ENCODE data around the gene PTPRD. TPM values are rescaled to one million over a fixed set of nuclear protein-coding genes. Genes with fewer than 3 reads are reported as not detected.
"Not testable (repeated sequence)": the region's sequence is repeated elsewhere in the genome, so short reads cannot be mapped to it uniquely, and the experiment has no call there.

The PTPRD gene
- polyA plus RNA-seq, 1 experiment: 0.39 TPM

DNA sequence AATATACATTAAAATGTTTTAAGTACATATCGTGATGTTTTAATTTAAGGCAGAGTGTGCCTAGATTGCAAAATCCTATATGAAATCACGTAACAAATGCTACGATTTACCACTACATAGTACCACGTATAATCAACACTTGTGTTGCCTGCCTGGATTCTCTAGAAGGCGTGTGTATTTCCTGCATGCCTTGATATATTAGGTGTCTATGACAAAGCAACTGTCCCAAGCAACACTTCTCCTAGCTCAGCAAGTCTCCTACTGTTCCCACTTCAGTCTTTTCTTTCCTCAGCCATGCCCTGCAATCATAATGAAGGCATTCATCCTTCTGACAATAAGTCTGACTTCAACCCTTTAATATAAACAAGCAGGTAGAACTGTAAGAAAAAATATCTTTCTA is 89.6 kb downstream of the PTPRD start:
- no peak for DNase-seq (ENCODE audit: low read depth)
- H3K4me3 ChIP-seq (ENCODE audit: low read depth, low read length): no peak overlapping the region
- ChIA-PET POLR2A (no interaction called here), CTCF (no interaction called here)
- TF ChIP-seq, protein P1, sequence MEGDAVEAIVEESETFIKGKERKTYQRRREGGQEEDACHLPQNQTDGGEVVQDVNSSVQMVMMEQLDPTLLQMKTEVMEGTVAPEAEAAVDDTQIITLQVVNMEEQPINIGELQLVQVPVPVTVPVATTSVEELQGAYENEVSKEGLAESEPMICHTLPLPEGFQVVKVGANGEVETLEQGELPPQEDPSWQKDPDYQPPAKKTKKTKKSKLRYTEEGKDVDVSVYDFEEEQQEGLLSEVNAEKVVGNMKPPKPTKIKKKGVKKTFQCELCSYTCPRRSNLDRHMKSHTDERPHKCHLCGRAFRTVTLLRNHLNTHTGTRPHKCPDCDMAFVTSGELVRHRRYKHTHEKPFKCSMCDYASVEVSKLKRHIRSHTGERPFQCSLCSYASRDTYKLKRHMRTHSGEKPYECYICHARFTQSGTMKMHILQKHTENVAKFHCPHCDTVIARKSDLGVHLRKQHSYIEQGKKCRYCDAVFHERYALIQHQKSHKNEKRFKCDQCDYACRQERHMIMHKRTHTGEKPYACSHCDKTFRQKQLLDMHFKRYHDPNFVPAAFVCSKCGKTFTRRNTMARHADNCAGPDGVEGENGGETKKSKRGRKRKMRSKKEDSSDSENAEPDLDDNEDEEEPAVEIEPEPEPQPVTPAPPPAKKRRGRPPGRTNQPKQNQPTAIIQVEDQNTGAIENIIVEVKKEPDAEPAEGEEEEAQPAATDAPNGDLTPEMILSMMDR (IDR thresholded peaks at IDR 0.05; ENCODE audit: insufficient read depth, low read depth, low read length): no peak
- no peaks in the 10 kb centered on the region for H3K36me3 ChIP-seq (ENCODE audit: control insufficient read depth, insufficient read depth, low read length)
- H3K27me3 ChIP-seq (ENCODE audit: control insufficient read depth, insufficient read depth, low read length): no peaks in the 10 kb centered on the region

DNA sequence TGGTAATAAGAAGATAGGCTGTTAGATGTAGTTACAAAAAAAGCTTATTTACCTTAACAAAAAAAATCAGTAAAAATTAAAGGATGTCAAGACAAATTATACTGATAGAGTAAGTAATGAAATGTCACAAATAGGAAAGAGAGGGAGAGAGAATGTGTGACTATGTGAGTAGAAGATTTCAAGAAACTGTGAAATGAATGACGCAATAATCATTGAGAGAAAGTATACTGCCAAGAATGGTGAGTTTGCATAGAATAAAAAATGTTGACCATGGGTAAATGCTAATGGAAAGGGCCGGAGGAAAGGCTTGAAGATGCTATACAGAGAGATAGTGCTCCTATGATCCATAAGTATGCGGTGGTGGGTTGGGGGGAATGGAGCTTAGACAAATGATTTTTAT is 100.7 kb downstream of the PTPRD start:
- CTCF ChIA-PET: no interaction called here
- no peaks in the 10 kb centered on the region for H3K27me3 ChIP-seq (ENCODE audit: control insufficient read depth, insufficient read depth, low read length)
- POLR2A ChIA-PET: no interaction called here
- DNase-seq (ENCODE audit: low read depth): no peak
- TF ChIP-seq, protein P1 (IDR thresholded peaks at IDR 0.05; ENCODE audit: insufficient read depth, low read depth, low read length): no peak
- no peaks in the 10 kb centered on the region for H3K36me3 ChIP-seq (ENCODE audit: control insufficient read depth, insufficient read depth, low read length)
- H3K4me3 ChIP-seq (ENCODE audit: low read depth, low read length): no peak overlapping the region

DNA sequence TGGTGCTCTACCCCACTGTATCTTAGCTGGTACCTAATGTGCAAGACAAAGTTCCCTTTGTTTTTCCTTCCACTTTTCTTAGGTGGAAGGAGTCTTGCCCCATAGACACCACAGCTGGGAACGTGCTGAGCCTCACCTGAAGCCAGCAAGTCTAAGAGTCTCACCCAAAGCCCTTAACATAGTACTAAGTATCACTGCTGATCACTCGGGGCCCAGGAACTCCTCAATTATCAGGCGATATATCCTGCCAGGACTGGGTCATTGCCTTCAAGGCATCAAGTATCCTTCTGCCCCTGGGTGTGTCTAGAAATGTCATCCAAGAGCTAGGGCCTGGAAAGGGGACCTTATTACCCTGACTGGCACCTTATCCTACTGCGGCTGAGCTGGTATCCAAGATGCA is 123.9 kb downstream of the PTPRD start:
- TF ChIP-seq, protein P1 (IDR thresholded peaks at IDR 0.05; ENCODE audit: insufficient read depth, low read depth, low read length): no peak
- CTCF ChIA-PET: no interaction called here
- no peak for DNase-seq (ENCODE audit: low read depth)
- no peak overlapping the region for H3K4me3 ChIP-seq (ENCODE audit: low read depth, low read length)
- H3K27me3 ChIP-seq (ENCODE audit: control insufficient read depth, insufficient read depth, low read length): no peaks in the 10 kb centered on the region
- H3K36me3 ChIP-seq (ENCODE audit: control insufficient read depth, insufficient read depth, low read length): no peaks in the 10 kb centered on the region
- POLR2A ChIA-PET: no interaction called here

DNA sequence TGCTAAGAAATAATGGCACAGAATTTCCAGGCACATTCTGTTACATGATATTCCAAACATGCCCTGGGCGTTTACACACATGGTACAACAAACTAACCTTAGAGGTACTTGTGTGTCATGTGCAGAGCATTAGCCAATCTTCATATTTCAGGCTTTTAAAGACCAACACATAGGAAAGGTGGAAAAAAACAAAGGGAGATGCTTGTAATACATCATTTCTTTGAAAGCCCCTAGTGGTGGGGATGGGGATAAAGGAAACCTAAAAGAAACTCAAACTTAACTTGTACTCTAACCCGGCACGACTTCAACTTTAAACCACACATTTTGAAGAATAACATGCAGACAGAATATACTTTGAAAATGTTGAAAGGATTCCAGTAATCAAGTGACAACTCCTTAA is 133.6 kb downstream of the PTPRD start:
- H3K27me3 ChIP-seq (ENCODE audit: control insufficient read depth, insufficient read depth, low read length): no peaks in the 10 kb centered on the region
- TF ChIP-seq, protein P1 (IDR thresholded peaks at IDR 0.05; ENCODE audit: insufficient read depth, low read depth, low read length): no peak
- no peaks in the 10 kb centered on the region for H3K36me3 ChIP-seq (ENCODE audit: control insufficient read depth, insufficient read depth, low read length)
- CTCF ChIA-PET: no interaction called here
- no peak for DNase-seq (ENCODE audit: low read depth)
- no peak overlapping the region for H3K4me3 ChIP-seq (ENCODE audit: low read depth, low read length)
- POLR2A ChIA-PET: no interaction called here

DNA sequence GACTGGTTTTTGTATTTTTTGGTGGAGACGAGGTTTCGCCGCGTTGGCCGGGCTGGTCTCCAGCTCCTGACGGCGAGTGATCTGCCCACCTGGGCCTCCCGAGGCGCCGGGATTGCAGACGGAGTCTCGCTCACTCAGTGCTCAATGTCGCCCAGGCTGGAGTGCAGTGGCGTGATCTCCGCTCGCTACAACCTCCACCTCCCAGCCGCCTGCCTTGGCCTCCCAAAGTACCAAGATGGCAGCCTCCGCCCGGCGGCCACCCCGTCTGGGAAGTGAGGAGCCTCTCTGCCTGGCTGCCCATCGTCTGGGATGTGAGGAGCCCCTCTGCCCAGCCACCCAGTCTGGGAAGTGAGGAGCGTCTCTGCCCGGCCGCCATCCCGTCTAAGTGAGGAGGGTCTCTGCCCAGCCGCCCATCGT is 163.6 kb downstream of the PTPRD start:
- H3K36me3 ChIP-seq (ENCODE audit: control insufficient read depth, insufficient read depth, low read length); H3K27me3 ChIP-seq (ENCODE audit: control insufficient read depth, insufficient read depth, low read length); CTCF ChIA-PET; DNase-seq (ENCODE audit: low read depth); POLR2A ChIA-PET; H3K4me3 ChIP-seq (ENCODE audit: low read depth, low read length): not testable (repeated sequence)

DNA sequence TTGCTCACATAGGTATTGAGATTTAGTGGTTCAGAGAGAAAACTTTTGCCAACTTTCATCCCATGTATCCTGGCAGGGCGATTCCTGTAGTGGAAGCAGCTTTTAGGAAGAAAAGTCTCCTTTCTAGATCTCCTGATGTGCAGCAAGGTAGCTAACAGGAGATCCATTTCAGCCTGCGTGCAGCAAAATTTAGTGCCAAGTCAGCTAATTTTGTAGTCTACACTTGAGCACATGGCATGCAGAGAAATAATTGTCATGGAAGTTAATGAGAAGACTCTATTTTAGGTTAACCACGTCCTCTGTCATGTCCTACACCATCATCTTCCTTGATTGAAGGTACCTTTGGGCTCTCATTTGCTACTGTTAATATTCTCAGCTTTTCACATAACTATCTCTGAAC is 165.8 kb downstream of the PTPRD start:
- CTCF ChIA-PET: no interaction called here
- Histone ChIP-seq H3K36me3 (ENCODE audit: control insufficient read depth, insufficient read depth, low read length) (no peaks in the 10 kb centered on the region), H3K4me3 (ENCODE audit: low read depth, low read length) (no peak overlapping the region), H3K27me3 (ENCODE audit: control insufficient read depth, insufficient read depth, low read length) (no peaks in the 10 kb centered on the region)
- DNase-seq (ENCODE audit: low read depth): no peak
- TF ChIP-seq, protein P1 (IDR thresholded peaks at IDR 0.05; ENCODE audit: insufficient read depth, low read depth, low read length): no peak
- POLR2A ChIA-PET: no interaction called here
